HEK293 (cell line): ENCODE results near the gene NOL9.
A peak's percentile ranks its signal among the peaks of the same experiment; 100 is the strongest.

Experiments used
- GLI2 ChIP-seq: fragments of 450-650 bp; formaldehyde crosslinking; IDR thresholded peaks from 2 replicates; pipeline ENCODE4; 2017; ENCODE audit warnings: missing biosample characterization, missing genetic modification characterization, low read depth, borderline replicate concordance
- GLIS1 ChIP-seq: fragments of 450-650 bp; formaldehyde crosslinking; IDR thresholded peaks from 2 replicates; pipeline ENCODE4 v1.5.1; 2016; ENCODE audit warnings: missing biosample characterization, missing genetic modification characterization
- GLIS2 ChIP-seq: fragments of 450-650 bp; formaldehyde crosslinking; IDR thresholded peaks from 2 replicates; pipeline ENCODE4 v1.5.1; 2016; ENCODE audit warnings: missing biosample characterization, missing genetic modification characterization
- KLF16 ChIP-seq: fragments of 450-650 bp; formaldehyde crosslinking; IDR thresholded peaks from 2 replicates; pipeline ENCODE4 v1.5.1; 2017; ENCODE audit warnings: missing biosample characterization, missing genetic modification characterization
- MYNN ChIP-seq: fragments of 450-650 bp; formaldehyde crosslinking; IDR thresholded peaks from 2 replicates; pipeline ENCODE4 v1.5.1; 2016; ENCODE audit warnings: missing biosample characterization, missing genetic modification characterization, borderline replicate concordance
- MZF1 ChIP-seq: fragments of 450-650 bp; formaldehyde crosslinking; IDR thresholded peaks from 2 replicates; pipeline ENCODE4 v1.5.1; 2017; ENCODE audit warnings: missing biosample characterization, missing genetic modification characterization, borderline replicate concordance
- RBAK ChIP-seq: fragments of 450-650 bp; formaldehyde crosslinking; IDR thresholded peaks from 2 replicates; pipeline ENCODE4 v1.5.1; 2016; ENCODE audit warnings: missing biosample characterization, missing genetic modification characterization
- REPIN1 ChIP-seq: fragments of 450-650 bp; formaldehyde crosslinking; IDR thresholded peaks from 2 replicates; pipeline ENCODE4 v1.5.1; 2017; ENCODE audit warnings: missing biosample characterization, missing genetic modification characterization, low read depth
- YY2 ChIP-seq: fragments of 450-650 bp; formaldehyde crosslinking; IDR thresholded peaks from 2 replicates; pipeline ENCODE4 v1.5.1; 2016; ENCODE audit warnings: missing biosample characterization, missing genetic modification characterization
- ZBTB21 ChIP-seq: fragments of 450-650 bp; formaldehyde crosslinking; IDR thresholded peaks from 2 replicates; pipeline ENCODE4 v1.5.1; 2017; ENCODE audit warnings: missing biosample characterization, missing genetic modification characterization
- ZFP3 ChIP-seq: fragments of 450-650 bp; formaldehyde crosslinking; IDR thresholded peaks from 2 replicates; pipeline ENCODE4 v1.5.1; 2016; ENCODE audit warnings: low read depth, missing biosample characterization, missing genetic modification characterization
- ZNF112 ChIP-seq: fragments of 450-650 bp; formaldehyde crosslinking; IDR thresholded peaks from 2 replicates; pipeline ENCODE4 v1.5.0; 2017; ENCODE audit warnings: missing biosample characterization, missing genetic modification characterization
- ZNF175 ChIP-seq: fragments of 450-650 bp; formaldehyde crosslinking; IDR thresholded peaks from 2 replicates; pipeline ENCODE4 v1.5.1; 2016; ENCODE audit warnings: missing biosample characterization, missing genetic modification characterization
- ZNF394 ChIP-seq: fragments of 450-650 bp; formaldehyde crosslinking; IDR thresholded peaks from 2 replicates; pipeline ENCODE4 v1.5.1; 2016; ENCODE audit warnings: missing biosample characterization, missing genetic modification characterization, mild to moderate bottlenecking, moderate library complexity, borderline replicate concordance
- ZNF423 ChIP-seq: fragments of 450-650 bp; formaldehyde crosslinking; IDR thresholded peaks from 2 replicates; pipeline ENCODE4 v1.5.1; 2016; ENCODE audit warnings: missing biosample characterization, missing genetic modification characterization
- ZNF610 ChIP-seq: fragments of 450-650 bp; formaldehyde crosslinking; IDR thresholded peaks from 2 replicates; pipeline ENCODE4 v1.5.1; 2016; ENCODE audit warnings: missing biosample characterization, missing genetic modification characterization, borderline replicate concordance
- ZNF624 ChIP-seq: fragments of 450-650 bp; formaldehyde crosslinking; IDR thresholded peaks from 2 replicates; pipeline ENCODE4 v1.5.1; 2017; ENCODE audit warnings: missing biosample characterization, missing genetic modification characterization
- ZNF658 ChIP-seq: fragments of 450-650 bp; formaldehyde crosslinking; IDR thresholded peaks from 2 replicates; pipeline ENCODE4; 2016; ENCODE audit warnings: missing biosample characterization, missing genetic modification characterization
- ZNF701 ChIP-seq: fragments of 450-650 bp; formaldehyde crosslinking; IDR thresholded peaks from 2 replicates; pipeline ENCODE4 v1.5.1; 2016; ENCODE audit warnings: missing biosample characterization, missing genetic modification characterization
- TF ChIP-seq, protein P1 (sequence below): fragments of 450-650 bp; formaldehyde crosslinking; conservative IDR thresholded peaks from 2 replicates; pipeline ENCODE4 v1.5.1; 2016; ENCODE audit warnings: low read depth, missing biosample characterization, missing genetic modification characterization
- TF ChIP-seq, protein P2 (sequence below): fragments of 450-650 bp; formaldehyde crosslinking; IDR thresholded peaks from 2 replicates; pipeline ENCODE4 v1.5.1; 2016; ENCODE audit warnings: missing biosample characterization, missing genetic modification characterization
- TF ChIP-seq, protein P3 (sequence below): fragments of 450-650 bp; formaldehyde crosslinking; IDR thresholded peaks from 2 replicates; pipeline ENCODE4 v1.5.1; 2016; ENCODE audit warnings: missing biosample characterization, missing genetic modification characterization
- TF ChIP-seq, protein P4 (sequence below): fragments of 450-650 bp; formaldehyde crosslinking; IDR thresholded peaks from 2 replicates; pipeline ENCODE4 v1.5.1; 2016; ENCODE audit warnings: missing biosample characterization, missing genetic modification characterization
- TF ChIP-seq, protein P5 (sequence below): fragments of 450-650 bp; formaldehyde crosslinking; IDR thresholded peaks from 2 replicates; pipeline ENCODE4; 2016; ENCODE audit warnings: missing biosample characterization, missing genetic modification characterization
- TF ChIP-seq, protein P6 (sequence below): fragments of 450-650 bp; formaldehyde crosslinking; IDR thresholded peaks from 2 replicates; pipeline ENCODE4 v1.5.0; 2017; ENCODE audit warnings: missing biosample characterization, missing genetic modification characterization, borderline replicate concordance

Gene NOL9

DNA sequence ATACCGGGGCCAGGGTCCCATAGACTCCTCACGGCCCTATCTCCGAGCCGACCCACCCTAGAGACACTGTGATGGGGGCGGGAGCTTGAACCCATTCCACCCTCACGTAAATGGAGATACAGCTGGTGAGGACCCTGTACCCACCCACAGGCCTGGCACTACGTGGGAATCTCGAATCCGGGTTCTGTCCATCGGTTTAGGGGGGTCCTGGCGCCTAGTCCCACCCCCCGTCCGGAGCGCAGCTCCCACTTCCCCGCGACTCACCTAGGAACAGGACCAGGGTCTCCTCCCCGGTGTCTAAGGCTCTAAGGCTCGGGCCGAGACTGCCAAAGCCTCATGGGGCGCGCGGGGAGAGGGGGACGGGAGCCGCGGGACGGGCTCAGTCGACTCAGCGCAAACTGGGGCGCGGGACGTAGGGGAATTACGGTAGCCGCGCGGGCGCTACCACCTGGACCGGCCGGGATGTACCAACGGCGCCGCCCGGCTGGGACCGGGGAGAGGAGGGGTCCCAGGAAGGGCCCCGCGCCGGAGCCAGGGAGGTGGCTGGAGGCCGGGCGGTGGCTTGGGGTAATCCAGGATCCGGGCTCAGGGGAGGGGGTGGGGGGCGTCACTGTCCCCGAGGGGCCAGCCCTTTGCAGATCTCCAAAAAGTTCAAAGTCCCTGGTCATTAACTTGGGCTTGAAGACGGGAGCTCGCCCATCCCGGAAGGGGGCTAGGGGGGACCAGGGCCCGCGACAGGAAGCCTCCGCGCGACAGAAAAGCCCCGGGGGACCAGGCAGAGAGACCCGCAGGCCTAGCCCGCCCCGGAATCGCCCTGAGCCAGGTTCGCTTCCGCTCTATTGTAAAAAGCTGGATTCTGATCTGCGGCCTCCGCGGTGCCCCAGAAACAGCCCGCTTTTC lies 63.9 kb downstream of the NOL9 start (continued):
- TF ChIP-seq, protein P1, sequence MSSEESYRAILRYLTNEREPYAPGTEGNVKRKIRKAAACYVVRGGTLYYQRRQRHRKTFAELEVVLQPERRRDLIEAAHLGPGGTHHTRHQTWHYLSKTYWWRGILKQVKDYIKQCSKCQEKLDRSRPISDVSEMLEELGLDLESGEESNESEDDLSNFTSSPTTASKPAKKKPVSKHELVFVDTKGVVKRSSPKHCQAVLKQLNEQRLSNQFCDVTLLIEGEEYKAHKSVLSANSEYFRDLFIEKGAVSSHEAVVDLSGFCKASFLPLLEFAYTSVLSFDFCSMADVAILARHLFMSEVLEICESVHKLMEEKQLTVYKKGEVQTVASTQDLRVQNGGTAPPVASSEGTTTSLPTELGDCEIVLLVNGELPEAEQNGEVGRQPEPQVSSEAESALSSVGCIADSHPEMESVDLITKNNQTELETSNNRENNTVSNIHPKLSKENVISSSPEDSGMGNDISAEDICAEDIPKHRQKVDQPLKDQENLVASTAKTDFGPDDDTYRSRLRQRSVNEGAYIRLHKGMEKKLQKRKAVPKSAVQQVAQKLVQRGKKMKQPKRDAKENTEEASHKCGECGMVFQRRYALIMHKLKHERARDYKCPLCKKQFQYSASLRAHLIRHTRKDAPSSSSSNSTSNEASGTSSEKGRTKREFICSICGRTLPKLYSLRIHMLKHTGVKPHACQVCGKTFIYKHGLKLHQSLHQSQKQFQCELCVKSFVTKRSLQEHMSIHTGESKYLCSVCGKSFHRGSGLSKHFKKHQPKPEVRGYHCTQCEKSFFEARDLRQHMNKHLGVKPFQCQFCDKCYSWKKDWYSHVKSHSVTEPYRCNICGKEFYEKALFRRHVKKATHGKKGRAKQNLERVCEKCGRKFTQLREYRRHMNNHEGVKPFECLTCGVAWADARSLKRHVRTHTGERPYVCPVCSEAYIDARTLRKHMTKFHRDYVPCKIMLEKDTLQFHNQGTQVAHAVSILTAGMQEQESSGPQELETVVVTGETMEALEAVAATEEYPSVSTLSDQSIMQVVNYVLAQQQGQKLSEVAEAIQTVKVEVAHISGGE = peak; percentile 93
- TF ChIP-seq YY2 (tag by site-specific recombination) (no peak), MYNN (tag by site-specific recombination) (no peak; the same call in 1 of the 2 replicates), MZF1 (tag by site-specific recombination) (no peak), GLIS1 (tag by site-specific recombination) (peak; percentile 83), ZNF394 (tag by site-specific recombination) (0 out of 2 replicates have a peak, but pooled peaks have one; percentile 41), ZNF701 (no peak), KLF16 (peak; percentile 62), ZBTB21 (tag by site-specific recombination) (no peak; the same call in 1 of the 2 replicates), ZNF624 (tag by site-specific recombination) (no peak), ZFP3 (no peak), ZNF175 (no peak), GLIS2 (tag by site-specific recombination) (peak; percentile 75), ZNF610 (tag by site-specific recombination) (no peak), ZNF112 (tag by site-specific recombination) (no peak), ZNF423 (tag by site-specific recombination) (peak; percentile 56; the same call in 1 of the 2 replicates), ZNF658 (tag by site-specific recombination) (no peak), RBAK (tag by site-specific recombination) (no peak), GLI2 (tag by site-specific recombination) (no peak), REPIN1 (tag by site-specific recombination) (no peak)
- TF ChIP-seq, protein P2, sequence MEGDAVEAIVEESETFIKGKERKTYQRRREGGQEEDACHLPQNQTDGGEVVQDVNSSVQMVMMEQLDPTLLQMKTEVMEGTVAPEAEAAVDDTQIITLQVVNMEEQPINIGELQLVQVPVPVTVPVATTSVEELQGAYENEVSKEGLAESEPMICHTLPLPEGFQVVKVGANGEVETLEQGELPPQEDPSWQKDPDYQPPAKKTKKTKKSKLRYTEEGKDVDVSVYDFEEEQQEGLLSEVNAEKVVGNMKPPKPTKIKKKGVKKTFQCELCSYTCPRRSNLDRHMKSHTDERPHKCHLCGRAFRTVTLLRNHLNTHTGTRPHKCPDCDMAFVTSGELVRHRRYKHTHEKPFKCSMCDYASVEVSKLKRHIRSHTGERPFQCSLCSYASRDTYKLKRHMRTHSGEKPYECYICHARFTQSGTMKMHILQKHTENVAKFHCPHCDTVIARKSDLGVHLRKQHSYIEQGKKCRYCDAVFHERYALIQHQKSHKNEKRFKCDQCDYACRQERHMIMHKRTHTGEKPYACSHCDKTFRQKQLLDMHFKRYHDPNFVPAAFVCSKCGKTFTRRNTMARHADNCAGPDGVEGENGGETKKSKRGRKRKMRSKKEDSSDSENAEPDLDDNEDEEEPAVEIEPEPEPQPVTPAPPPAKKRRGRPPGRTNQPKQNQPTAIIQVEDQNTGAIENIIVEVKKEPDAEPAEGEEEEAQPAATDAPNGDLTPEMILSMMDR = no peak
- TF ChIP-seq, protein P3, sequence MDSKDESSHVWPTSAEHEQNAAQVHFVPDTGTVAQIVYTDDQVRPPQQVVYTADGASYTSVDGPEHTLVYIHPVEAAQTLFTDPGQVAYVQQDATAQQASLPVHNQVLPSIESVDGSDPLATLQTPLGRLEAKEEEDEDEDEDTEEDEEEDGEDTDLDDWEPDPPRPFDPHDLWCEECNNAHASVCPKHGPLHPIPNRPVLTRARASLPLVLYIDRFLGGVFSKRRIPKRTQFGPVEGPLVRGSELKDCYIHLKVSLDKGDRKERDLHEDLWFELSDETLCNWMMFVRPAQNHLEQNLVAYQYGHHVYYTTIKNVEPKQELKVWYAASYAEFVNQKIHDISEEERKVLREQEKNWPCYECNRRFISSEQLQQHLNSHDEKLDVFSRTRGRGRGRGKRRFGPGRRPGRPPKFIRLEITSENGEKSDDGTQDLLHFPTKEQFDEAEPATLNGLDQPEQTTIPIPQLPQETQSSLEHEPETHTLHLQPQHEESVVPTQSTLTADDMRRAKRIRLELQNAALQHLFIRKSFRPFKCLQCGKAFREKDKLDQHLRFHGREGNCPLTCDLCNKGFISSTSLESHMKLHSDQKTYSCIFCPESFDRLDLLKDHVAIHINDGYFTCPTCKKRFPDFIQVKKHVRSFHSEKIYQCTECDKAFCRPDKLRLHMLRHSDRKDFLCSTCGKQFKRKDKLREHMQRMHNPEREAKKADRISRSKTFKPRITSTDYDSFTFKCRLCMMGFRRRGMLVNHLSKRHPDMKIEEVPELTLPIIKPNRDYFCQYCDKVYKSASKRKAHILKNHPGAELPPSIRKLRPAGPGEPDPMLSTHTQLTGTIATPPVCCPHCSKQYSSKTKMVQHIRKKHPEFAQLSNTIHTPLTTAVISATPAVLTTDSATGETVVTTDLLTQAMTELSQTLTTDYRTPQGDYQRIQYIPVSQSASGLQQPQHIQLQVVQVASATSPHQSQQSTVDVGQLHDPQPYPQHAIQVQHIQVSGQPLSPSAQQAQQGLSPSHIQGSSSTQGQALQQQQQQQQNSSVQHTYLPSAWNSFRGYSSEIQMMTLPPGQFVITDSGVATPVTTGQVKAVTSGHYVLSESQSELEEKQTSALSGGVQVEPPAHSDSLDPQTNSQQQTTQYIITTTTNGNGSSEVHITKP = peak; percentile 99
- TF ChIP-seq, protein P4, sequence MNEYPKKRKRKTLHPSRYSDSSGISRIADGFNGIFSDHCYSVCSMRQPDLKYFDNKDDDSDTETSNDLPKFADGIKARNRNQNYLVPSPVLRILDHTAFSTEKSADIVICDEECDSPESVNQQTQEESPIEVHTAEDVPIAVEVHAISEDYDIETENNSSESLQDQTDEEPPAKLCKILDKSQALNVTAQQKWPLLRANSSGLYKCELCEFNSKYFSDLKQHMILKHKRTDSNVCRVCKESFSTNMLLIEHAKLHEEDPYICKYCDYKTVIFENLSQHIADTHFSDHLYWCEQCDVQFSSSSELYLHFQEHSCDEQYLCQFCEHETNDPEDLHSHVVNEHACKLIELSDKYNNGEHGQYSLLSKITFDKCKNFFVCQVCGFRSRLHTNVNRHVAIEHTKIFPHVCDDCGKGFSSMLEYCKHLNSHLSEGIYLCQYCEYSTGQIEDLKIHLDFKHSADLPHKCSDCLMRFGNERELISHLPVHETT (tag by site-specific recombination) = 0 out of 2 replicates have a peak, but pooled peaks have one; percentile 40
- TF ChIP-seq, protein P5, sequence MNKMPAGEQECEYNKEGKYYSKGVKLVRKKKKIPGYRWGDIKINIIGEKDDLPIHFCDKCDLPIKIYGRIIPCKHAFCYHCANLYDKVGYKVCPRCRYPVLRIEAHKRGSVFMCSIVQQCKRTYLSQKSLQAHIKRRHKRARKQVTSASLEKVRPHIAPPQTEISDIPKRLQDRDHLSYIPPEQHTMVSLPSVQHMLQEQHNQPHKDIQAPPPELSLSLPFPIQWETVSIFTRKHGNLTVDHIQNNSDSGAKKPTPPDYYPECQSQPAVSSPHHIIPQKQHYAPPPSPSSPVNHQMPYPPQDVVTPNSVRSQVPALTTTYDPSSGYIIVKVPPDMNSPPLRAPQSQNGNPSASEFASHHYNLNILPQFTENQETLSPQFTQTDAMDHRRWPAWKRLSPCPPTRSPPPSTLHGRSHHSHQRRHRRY (tag by site-specific recombination) = no peak
- TF ChIP-seq, protein P6, sequence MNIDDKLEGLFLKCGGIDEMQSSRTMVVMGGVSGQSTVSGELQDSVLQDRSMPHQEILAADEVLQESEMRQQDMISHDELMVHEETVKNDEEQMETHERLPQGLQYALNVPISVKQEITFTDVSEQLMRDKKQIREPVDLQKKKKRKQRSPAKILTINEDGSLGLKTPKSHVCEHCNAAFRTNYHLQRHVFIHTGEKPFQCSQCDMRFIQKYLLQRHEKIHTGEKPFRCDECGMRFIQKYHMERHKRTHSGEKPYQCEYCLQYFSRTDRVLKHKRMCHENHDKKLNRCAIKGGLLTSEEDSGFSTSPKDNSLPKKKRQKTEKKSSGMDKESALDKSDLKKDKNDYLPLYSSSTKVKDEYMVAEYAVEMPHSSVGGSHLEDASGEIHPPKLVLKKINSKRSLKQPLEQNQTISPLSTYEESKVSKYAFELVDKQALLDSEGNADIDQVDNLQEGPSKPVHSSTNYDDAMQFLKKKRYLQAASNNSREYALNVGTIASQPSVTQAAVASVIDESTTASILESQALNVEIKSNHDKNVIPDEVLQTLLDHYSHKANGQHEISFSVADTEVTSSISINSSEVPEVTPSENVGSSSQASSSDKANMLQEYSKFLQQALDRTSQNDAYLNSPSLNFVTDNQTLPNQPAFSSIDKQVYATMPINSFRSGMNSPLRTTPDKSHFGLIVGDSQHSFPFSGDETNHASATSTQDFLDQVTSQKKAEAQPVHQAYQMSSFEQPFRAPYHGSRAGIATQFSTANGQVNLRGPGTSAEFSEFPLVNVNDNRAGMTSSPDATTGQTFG (tag by site-specific recombination) = no peak
